ENCODE data around the gene DAG1.

The DAG1 gene

GRCh38 chr3:49469936-49470713 lies at the start of gene DAG1:
TSS of gene DAG1 (plus strand) at chr3:49470267. CDS start at chr3:49510535, 40,268 bp downstream.
- H3K9me3 ChIP-seq (ENCODE audit: low read length) = no peaks in the 10 kb centered on the region
- H3K36me3 ChIP-seq (ENCODE audit: insufficient read depth, low read length) = no peaks in the 10 kb centered on the region
- peak within 1 kb of the TSS; percentile 83 to 94 for H3K4me3 ChIP-seq (ENCODE audit: low read depth in 1 of 2, low read length in 2 of 2)
- no peaks in the 10 kb centered on the region for H3K27me3 ChIP-seq (ENCODE audit: control insufficient read depth in 1 of 2, insufficient read depth in 2 of 2, low read length in 2 of 2)
- H3K4me1 ChIP-seq (ENCODE audit: insufficient read depth, low read length) = peaks cover 34% of the 10 kb centered on the region
- peak within 1 kb of the TSS; percentile 100 for H3K27ac ChIP-seq (ENCODE audit: low read depth, low read length)
- H3K9ac ChIP-seq (ENCODE audit: low read length) = peak within 1 kb of the TSS; percentile 79

DNA sequence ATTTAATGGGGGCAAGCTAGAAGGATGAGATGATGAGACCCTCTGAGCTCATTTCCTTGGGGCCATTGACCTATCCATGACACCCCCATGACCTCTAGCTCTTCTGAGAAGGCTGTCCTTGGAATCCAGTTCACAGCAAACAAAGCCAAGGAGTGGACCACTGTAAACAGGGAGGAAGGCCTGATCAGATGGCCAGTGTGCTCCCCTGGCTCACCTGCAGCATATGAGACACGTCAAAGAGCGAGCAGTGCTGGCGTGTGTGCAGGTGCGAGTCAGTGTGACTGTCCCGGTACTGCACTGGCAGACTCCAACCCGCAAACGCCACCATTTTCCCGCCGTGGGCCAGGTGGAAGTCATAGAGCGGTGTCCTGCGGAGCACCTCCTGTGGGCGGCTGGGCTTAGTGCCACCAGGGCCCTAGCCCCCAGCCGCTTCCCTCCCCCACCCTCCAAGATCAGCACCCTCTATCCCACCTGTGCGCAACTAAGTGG lies 48.1 kb upstream of the DAG1 start:
- Histone ChIP-seq H3K27ac (ENCODE audit: low read depth, low read length) (peak overlapping the region; percentile 54), H3K4me1 (ENCODE audit: insufficient read depth, low read length) (peaks cover 16% of the 10 kb centered on the region), H3K36me3 (ENCODE audit: insufficient read depth, low read length) (peaks cover 25% of the 10 kb centered on the region), H3K9me3 (ENCODE audit: low read length) (no peaks in the 10 kb centered on the region), H3K4me3 (ENCODE audit: low read depth in 1 of 2, low read length in 2 of 2) (peak overlapping the region; percentile 30 to 42), H3K27me3 (ENCODE audit: control insufficient read depth in 1 of 2, insufficient read depth in 2 of 2, low read length in 2 of 2) (no peaks in the 10 kb centered on the region), H3K9ac (ENCODE audit: low read length) (no peak overlapping the region)

DNA sequence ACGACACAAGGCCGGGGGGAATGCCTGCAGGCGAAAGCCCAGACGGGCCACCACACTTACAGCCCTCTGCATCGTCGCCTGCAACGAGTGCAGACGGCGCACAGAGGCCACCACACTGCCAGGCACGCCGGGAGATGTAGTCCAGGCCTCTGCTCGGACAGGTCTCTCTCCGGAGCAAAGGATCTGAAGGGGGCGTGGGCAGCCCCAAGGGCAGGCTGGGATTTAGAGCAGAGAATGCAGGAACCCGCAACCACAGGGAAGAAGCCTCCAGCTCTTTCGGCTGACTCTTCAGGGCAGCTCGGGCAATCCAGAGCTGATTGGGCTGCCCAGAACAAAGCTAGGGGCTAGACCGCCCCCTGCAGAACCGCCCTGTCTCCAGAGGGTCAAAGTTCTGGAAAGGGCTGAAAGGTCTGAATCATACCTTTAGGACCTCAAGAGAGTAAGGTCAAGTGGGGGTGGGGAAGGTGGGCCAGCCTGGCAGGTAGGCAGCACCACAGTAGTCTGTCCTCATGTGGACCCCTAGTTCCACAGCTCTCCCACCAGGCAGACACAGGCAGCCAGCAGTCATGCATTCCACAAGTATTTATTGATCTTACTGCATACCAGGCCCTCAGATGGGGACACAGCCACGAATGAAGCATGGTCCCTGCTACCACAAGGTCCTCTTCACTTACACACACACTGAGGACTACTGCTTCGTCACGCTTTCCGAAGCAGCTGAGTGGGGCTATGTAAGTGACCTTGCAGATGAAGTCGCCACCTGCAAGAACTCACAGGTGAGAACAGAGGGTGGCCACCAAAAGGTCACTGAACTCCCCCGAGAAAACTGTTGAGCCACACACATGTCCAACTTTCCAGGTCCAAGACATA lies 47.5 kb upstream of the DAG1 start, which contains the start of gene AMT:
Gene AMT, minus strand, starts transcription at position 95 of the 870 bp plus-strand sequence. Its CDS starts 23 bp downstream, at position 72.
- H3K36me3 ChIP-seq (ENCODE audit: insufficient read depth, low read length) = peaks cover 25% of the 10 kb centered on the region
- no peaks in the 10 kb centered on the region for H3K27me3 ChIP-seq (ENCODE audit: control insufficient read depth in 1 of 2, insufficient read depth in 2 of 2, low read length in 2 of 2)
- no peaks in the 10 kb centered on the region for H3K9me3 ChIP-seq (ENCODE audit: low read length)
- no peak within 1 kb of the TSS for H3K9ac ChIP-seq (ENCODE audit: low read length)
- H3K27ac ChIP-seq (ENCODE audit: low read depth, low read length) = peak within 1 kb of the TSS; percentile 54
- peak within 1 kb of the TSS; percentile 30 to 42 for H3K4me3 ChIP-seq (ENCODE audit: low read depth in 1 of 2, low read length in 2 of 2)
- H3K4me1 ChIP-seq (ENCODE audit: insufficient read depth, low read length) = peaks cover 16% of the 10 kb centered on the region

DNA sequence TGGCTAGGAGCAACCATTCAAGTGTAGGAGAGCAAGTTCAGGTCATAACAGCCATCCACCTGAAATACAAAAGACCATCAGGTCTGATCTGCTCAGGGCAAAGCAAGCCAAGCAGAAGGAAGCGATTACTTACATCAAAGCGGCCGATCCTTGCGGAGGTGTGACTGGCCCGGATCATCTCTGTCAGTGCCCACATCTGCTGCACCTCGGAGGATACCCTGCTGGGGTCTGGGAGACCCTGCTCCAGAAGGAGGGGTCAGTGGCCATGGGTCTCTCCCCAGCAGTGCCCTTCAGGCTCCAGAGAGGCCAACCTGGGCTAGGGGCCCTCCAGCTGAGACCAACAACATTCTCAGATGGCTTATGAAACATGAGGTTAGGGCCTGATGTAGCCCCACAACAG lies 45.3 kb upstream of the DAG1 start:
- Histone ChIP-seq H3K9me3 (ENCODE audit: low read length) (no peaks in the 10 kb centered on the region), H3K4me3 (ENCODE audit: low read depth in 1 of 2, low read length in 2 of 2) (no peak overlapping the region), H3K27ac (ENCODE audit: low read depth, low read length) (no peak overlapping the region), H3K9ac (ENCODE audit: low read length) (no peak overlapping the region), H3K36me3 (ENCODE audit: insufficient read depth, low read length) (peaks cover 25% of the 10 kb centered on the region), H3K4me1 (ENCODE audit: insufficient read depth, low read length) (peaks cover 17% of the 10 kb centered on the region), H3K27me3 (ENCODE audit: control insufficient read depth in 1 of 2, insufficient read depth in 2 of 2, low read length in 2 of 2) (no peaks in the 10 kb centered on the region)

GRCh38 chr3:49427586-49427985 lies 42.5 kb upstream of the DAG1 start:
- no peak overlapping the region for H3K4me3 ChIP-seq (ENCODE audit: low read depth in 1 of 2, low read length in 2 of 2)
- no peaks in the 10 kb centered on the region for H3K27me3 ChIP-seq (ENCODE audit: control insufficient read depth in 1 of 2, insufficient read depth in 2 of 2, low read length in 2 of 2)
- peaks cover 9% of the 10 kb centered on the region for H3K4me1 ChIP-seq (ENCODE audit: insufficient read depth, low read length)
- no peaks in the 10 kb centered on the region for H3K9me3 ChIP-seq (ENCODE audit: low read length)
- H3K27ac ChIP-seq (ENCODE audit: low read depth, low read length) = no peak overlapping the region
- peaks cover 17% of the 10 kb centered on the region for H3K36me3 ChIP-seq (ENCODE audit: insufficient read depth, low read length)
- no peak overlapping the region for H3K9ac ChIP-seq (ENCODE audit: low read length)

- H3K27ac ChIP-seq (ENCODE audit: low read depth, low read length) = peak overlapping the region; percentile 89
- H3K4me1 ChIP-seq (ENCODE audit: insufficient read depth, low read length) = peaks cover 3% of the 10 kb centered on the region
- peak overlapping the region; percentile 49 for H3K9ac ChIP-seq (ENCODE audit: low read length)
- H3K9me3 ChIP-seq (ENCODE audit: low read length) = no peaks in the 10 kb centered on the region
- H3K4me3 ChIP-seq (ENCODE audit: low read depth in 1 of 2, low read length in 2 of 2) = peak overlapping the region; percentile 52 to 73
- H3K27me3 ChIP-seq (ENCODE audit: control insufficient read depth in 1 of 2, insufficient read depth in 2 of 2, low read length in 2 of 2) = no peaks in the 10 kb centered on the region
- peaks cover 17% of the 10 kb centered on the region for H3K36me3 ChIP-seq (ENCODE audit: insufficient read depth, low read length)
These were observed 41.4 kb upstream of the DAG1 start for GRCh38 chr3:49428752-49429080.

- no peaks in the 10 kb centered on the region for H3K27me3 ChIP-seq (ENCODE audit: control insufficient read depth in 1 of 2, insufficient read depth in 2 of 2, low read length in 2 of 2)
- H3K9me3 ChIP-seq (ENCODE audit: low read length) = no peaks in the 10 kb centered on the region
- no peaks in the 10 kb centered on the region for H3K36me3 ChIP-seq (ENCODE audit: insufficient read depth, low read length)
- H3K27ac ChIP-seq (ENCODE audit: low read depth, low read length) = no peak overlapping the region
- H3K9ac ChIP-seq (ENCODE audit: low read length) = no peak overlapping the region
- H3K4me3 ChIP-seq (ENCODE audit: low read depth in 1 of 2, low read length in 2 of 2) = no peak overlapping the region
- peaks cover 3% of the 10 kb centered on the region for H3K4me1 ChIP-seq (ENCODE audit: insufficient read depth, low read length)
These were observed 35.3 kb upstream of the DAG1 start for GRCh38 chr3:49434731-49435130.

DNA sequence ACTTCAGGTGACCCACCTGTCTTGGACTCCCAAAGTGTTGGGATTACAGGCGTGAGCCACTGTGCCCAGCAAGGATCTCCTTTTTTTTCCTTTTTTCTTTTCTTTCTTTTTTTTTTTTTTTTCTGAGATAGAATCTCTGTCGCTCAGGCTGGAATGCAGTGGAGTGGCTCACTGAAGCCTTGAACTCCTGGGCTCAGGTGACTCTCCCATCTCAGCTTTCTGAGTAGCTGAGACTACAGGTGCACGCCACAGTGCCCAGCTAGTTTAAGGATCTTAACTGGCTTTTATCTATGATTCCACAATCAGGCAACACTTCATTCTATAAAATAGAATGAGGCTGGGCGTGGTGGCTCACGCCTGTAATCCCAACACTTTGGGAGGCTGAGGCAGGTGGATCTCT lies 24.7 kb upstream of the DAG1 start:
- H3K9ac ChIP-seq (ENCODE audit: low read length) = no peak overlapping the region
- H3K4me1 ChIP-seq (ENCODE audit: insufficient read depth, low read length) = no peaks in the 10 kb centered on the region
- no peak overlapping the region for H3K27ac ChIP-seq (ENCODE audit: low read depth, low read length)
- no peak overlapping the region for H3K4me3 ChIP-seq (ENCODE audit: low read depth in 1 of 2, low read length in 2 of 2)
- no peaks in the 10 kb centered on the region for H3K36me3 ChIP-seq (ENCODE audit: insufficient read depth, low read length)
- no peaks in the 10 kb centered on the region for H3K27me3 ChIP-seq (ENCODE audit: control insufficient read depth in 1 of 2, insufficient read depth in 2 of 2, low read length in 2 of 2)
- no peaks in the 10 kb centered on the region for H3K9me3 ChIP-seq (ENCODE audit: low read length)

DNA sequence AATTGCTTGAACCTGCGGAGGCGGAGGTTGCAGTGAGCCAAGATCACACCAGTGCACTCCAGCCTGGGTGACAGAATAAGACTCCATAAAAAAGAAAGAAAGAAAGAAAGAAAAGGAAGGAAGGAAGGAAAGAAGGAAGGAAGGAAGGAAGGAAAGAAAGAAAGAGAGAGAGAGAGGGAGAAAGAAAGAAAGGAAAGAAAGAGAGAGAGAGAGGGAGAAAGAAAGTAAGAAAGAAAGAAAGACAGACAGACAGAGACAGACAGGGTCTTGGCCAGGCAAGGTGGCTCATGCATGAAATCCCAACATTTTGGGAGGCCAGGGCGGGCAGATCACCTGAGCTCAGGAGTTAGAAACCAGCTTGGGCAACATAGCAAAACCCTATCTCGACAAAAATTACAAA lies 16.4 kb upstream of the DAG1 start:
- Histone ChIP-seq H3K27ac (ENCODE audit: low read depth, low read length) (no peak overlapping the region), H3K36me3 (ENCODE audit: insufficient read depth, low read length) (no peaks in the 10 kb centered on the region), H3K9ac (ENCODE audit: low read length) (no peak overlapping the region), H3K4me1 (ENCODE audit: insufficient read depth, low read length) (no peaks in the 10 kb centered on the region), H3K9me3 (ENCODE audit: low read length) (no peaks in the 10 kb centered on the region), H3K4me3 (ENCODE audit: low read depth in 1 of 2, low read length in 2 of 2) (no peak overlapping the region), H3K27me3 (ENCODE audit: control insufficient read depth in 1 of 2, insufficient read depth in 2 of 2, low read length in 2 of 2) (no peaks in the 10 kb centered on the region)

DNA sequence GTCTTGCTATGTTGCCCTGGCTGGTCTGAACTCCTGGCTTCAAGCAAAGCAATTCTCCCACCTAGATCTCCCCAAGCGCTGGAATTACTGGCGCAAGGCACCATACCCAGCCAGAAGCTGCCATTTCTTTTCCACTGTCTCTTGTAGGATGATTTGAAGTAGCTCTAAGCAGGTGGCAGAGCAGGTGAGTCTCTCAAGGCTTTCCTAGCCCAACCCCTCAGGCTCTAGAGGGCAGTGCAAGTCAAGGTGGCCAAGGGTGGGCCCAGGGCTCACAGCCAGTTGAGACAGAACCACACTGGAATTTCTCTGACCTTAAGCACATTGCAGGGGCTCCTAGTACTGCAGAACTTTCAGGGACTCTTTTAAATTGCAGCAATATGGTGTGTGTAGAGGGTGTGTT lies 15.6 kb upstream of the DAG1 start:
- no peak overlapping the region for H3K9ac ChIP-seq (ENCODE audit: low read length)

DNA sequence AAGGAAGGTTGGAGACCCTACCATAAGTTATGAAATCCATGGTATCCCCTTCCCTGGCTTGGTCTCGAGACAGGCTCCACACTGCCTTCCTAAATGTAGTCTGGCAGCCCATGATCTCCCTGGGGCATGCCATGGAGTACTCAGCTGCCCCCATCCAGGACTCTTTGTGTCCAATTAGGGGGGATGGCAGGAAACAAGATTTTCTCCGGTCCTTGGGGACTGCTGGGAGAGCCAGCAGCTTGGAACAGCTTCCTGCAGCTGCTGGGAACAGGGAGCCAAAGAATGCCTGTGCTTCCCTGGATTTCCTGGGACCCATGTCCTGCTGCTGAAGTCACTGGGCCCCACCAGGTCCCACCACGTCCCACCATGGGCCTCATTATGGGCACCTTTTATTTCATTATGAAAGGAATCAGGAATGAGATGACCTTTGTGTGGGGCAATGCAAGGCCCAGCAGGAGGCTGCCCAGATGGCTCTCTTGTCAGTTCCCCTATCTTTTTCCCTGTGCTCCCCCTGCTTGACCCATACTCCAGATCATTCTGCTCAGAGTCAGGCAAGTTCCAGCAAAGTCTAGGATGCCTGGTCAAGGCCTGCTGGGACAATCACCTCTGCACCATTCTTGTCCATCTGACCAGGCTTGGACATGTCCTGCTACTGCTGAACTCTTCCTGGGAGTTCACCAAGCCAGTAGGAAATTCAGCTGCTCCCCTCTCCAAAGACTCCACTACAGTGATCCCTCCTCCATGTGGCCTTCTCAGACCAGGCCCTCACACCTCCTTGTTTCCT lies 15.0 kb upstream of the DAG1 start:
- Histone ChIP-seq H3K4me3 (ENCODE audit: low read depth in 1 of 2, low read length in 2 of 2) (no peak overlapping the region), H3K27ac (ENCODE audit: low read depth, low read length) (no peak overlapping the region), H3K36me3 (ENCODE audit: insufficient read depth, low read length) (no peaks in the 10 kb centered on the region), H3K9ac (ENCODE audit: low read length) (no peak overlapping the region), H3K9me3 (ENCODE audit: low read length) (no peaks in the 10 kb centered on the region), H3K4me1 (ENCODE audit: insufficient read depth, low read length) (no peaks in the 10 kb centered on the region), H3K27me3 (ENCODE audit: control insufficient read depth in 1 of 2, insufficient read depth in 2 of 2, low read length in 2 of 2) (no peaks in the 10 kb centered on the region)

More for the DNA sequence above, 15.6 kb upstream of the DAG1 start:
- Histone ChIP-seq H3K27ac (ENCODE audit: low read depth, low read length) (no peak overlapping the region), H3K9me3 (ENCODE audit: low read length) (no peaks in the 10 kb centered on the region), H3K4me3 (ENCODE audit: low read depth in 1 of 2, low read length in 2 of 2) (no peak overlapping the region), H3K4me1 (ENCODE audit: insufficient read depth, low read length) (no peaks in the 10 kb centered on the region), H3K36me3 (ENCODE audit: insufficient read depth, low read length) (no peaks in the 10 kb centered on the region), H3K27me3 (ENCODE audit: control insufficient read depth in 1 of 2, insufficient read depth in 2 of 2, low read length in 2 of 2) (no peaks in the 10 kb centered on the region)

Data from muscle layer of colon (tissue), 2 donors.